H1 (cell line): ENCODE measurements around the gene ZMIZ1. TPM values are rescaled to one million over a fixed set of nuclear protein-coding genes. Genes with fewer than 3 reads are reported as not detected.

Experiments used
- CTCF ChIA-PET: fragments of 300-600 bp; sonication (Branson Sonifier 250); formaldehyde crosslinking; loops from one replicate; lab custom pipeline; 2021; ENCODE audit not compliant: partially characterized antibody; lab: Charles Lee
- POLR2A ChIA-PET: fragments of 300-600 bp; sonication (Branson Sonifier 250); formaldehyde crosslinking; loops from one replicate; lab custom pipeline; 2021; ENCODE audit warnings: inconsistent platforms; ENCODE audit not compliant: partially characterized antibody; lab: Charles Lee
- DNase-seq, 2 experiments: peaks; one replicate each; pipeline versions ENCODE4 v3.0.0 to v3.0.0-alpha.2; 2010 to 2022; ENCODE audit warnings: low spot score in 2 of 2, low read depth in 1 of 2, mixed read lengths in 1 of 2
- FAIRE-seq: peaks from 2 replicates; lab custom pipeline; 2011; peaks lifted over from hg19 to GRCh38; lab: Jason Lieb, UNC
- H2AFZ ChIP-seq: 2 replicates; pipeline ENCODE4 v1.8.1; 2012; ENCODE audit warnings: low read length, inconsistent platforms
- H2AK5ac ChIP-seq: 2 replicates; pipeline ENCODE4 v1.6.1; 2013; ENCODE audit warnings: low read depth, low read length
- H2BK120ac ChIP-seq: replicated peaks from 2 replicates; pipeline ENCODE3; 2013; ENCODE audit warnings: low read depth, low read length, inconsistent platforms
- H2BK12ac ChIP-seq: 2 replicates; pipeline ENCODE4 v1.6.1; 2013; ENCODE audit warnings: low read depth, low read length
- H2BK15ac ChIP-seq: 2 replicates; pipeline ENCODE4 v1.6.1; 2013; ENCODE audit warnings: low read length
- H2BK20ac ChIP-seq: 2 replicates; pipeline ENCODE4 v1.6.1; 2013; ENCODE audit warnings: low read length
- H2BK5ac ChIP-seq: 2 replicates; pipeline ENCODE4 v1.6.1; 2013; ENCODE audit warnings: low read depth, low read length
- H3K14ac ChIP-seq: 2 replicates; pipeline ENCODE4 v1.6.1; 2013; ENCODE audit warnings: inconsistent platforms; ENCODE audit not compliant: insufficient read length
- H3K18ac ChIP-seq: 2 replicates; pipeline ENCODE4 v1.6.1; 2013; ENCODE audit warnings: low read length; ENCODE audit errors: extremely low read depth
- H3K23ac ChIP-seq: 2 replicates; pipeline ENCODE4 v1.6.1; 2013; ENCODE audit warnings: inconsistent platforms; ENCODE audit not compliant: insufficient read length
- H3K23me2 ChIP-seq: 2 replicates; pipeline ENCODE4 v1.6.1; 2013; ENCODE audit warnings: low read depth, low read length
- H3K27ac ChIP-seq: 2 replicates; pipeline ENCODE4 v1.6.1; 2011; ENCODE audit warnings: low read depth, low read length, inconsistent platforms
- H3K27me3 ChIP-seq, 4 experiments: replicated peaks in 1 of 4; 1 replicate in 1 of 4; 2 replicates in 3 of 4; pipeline versions ENCODE4 v1.6.1 to v1.8.1; 2011 to 2013; ENCODE audit warnings: low read length in 3 of 4, mild to moderate bottlenecking in 3 of 4, inconsistent platforms in 2 of 4, mixed read lengths in 2 of 4, moderate library complexity in 1 of 4; ENCODE audit not compliant: control insufficient read depth in 3 of 4, insufficient read depth in 3 of 4; ENCODE audit errors: extremely low read depth in 1 of 4
- H3K36me3 ChIP-seq, 4 experiments: 2 replicates each; pipeline versions ENCODE4 v1.6.1 to v1.8.1; 2011 to 2013; ENCODE audit warnings: mild to moderate bottlenecking in 4 of 4, low read length in 3 of 4, moderate library complexity in 2 of 4, control low read depth in 1 of 4, inconsistent platforms in 1 of 4; ENCODE audit not compliant: insufficient read depth in 4 of 4, control insufficient read depth in 2 of 4
- H3K4ac ChIP-seq: replicated peaks from 2 replicates; pipeline ENCODE3; 2013; ENCODE audit warnings: low read length, low read depth, mixed read lengths, inconsistent platforms; ENCODE audit not compliant: insufficient read length
- H3K4me1 ChIP-seq, 4 experiments: replicated peaks in 1 of 4; 1 replicate in 1 of 4; 2 replicates in 3 of 4; pipeline versions ENCODE4 v1.6.1 to v1.8.1; 2011 to 2013; ENCODE audit warnings: low read length in 3 of 4, inconsistent platforms in 2 of 4, mixed read lengths in 1 of 4; ENCODE audit not compliant: insufficient read depth in 4 of 4, control insufficient read depth in 3 of 4
- H3K4me2 ChIP-seq, 2 experiments: 2 replicates each; pipeline versions ENCODE4 v1.6.1 to v1.8.1; 2011 to 2013; ENCODE audit warnings: low read depth in 2 of 2, low read length in 2 of 2, control low read depth in 1 of 2, inconsistent platforms in 1 of 2, mild to moderate bottlenecking in 1 of 2; ENCODE audit not compliant: insufficient read depth in 1 of 2
- H3K4me3 ChIP-seq, 4 experiments: fragments of 200-600, 300-600 bp in 1 of 4; sonication (generic), shearing (Covaris generic), sonication (Bioruptor Twin) in 1 of 4; 2 replicates each; pipeline versions ENCODE4 v1.5.1 to v1.8.1; 2011 to 2016; ENCODE audit warnings: low read length in 4 of 4, low read depth in 3 of 4, control low read depth in 2 of 4, inconsistent platforms in 2 of 4, mild to moderate bottlenecking in 2 of 4, mixed read lengths in 1 of 4, moderate library complexity in 1 of 4; ENCODE audit not compliant: insufficient read depth in 2 of 4; ENCODE audit errors: extremely low read depth in 1 of 4
- H3K56ac ChIP-seq: replicated peaks from 2 replicates; pipeline ENCODE3; 2013; ENCODE audit warnings: low read depth, mild to moderate bottlenecking, mixed read lengths, low read length, inconsistent platforms; ENCODE audit not compliant: insufficient read length
- H3K79me1 ChIP-seq: 2 replicates; pipeline ENCODE4 v1.6.1; 2013; ENCODE audit warnings: low read depth, low read length, control low read depth
- H3K79me2 ChIP-seq, 2 experiments: 2 replicates each; pipeline versions ENCODE4 v1.6.1 to v1.8.1; 2012 to 2013; ENCODE audit warnings: low read length in 2 of 2, mild to moderate bottlenecking in 2 of 2, inconsistent platforms in 1 of 2; ENCODE audit not compliant: insufficient read depth in 2 of 2, control insufficient read depth in 1 of 2
- H3K9ac ChIP-seq, 4 experiments: replicated peaks in 1 of 4; 1 replicate in 1 of 4; 2 replicates in 3 of 4; pipeline versions ENCODE4 v1.6.1 to v1.8.1; 2011 to 2013; ENCODE audit warnings: low read depth in 3 of 4, low read length in 3 of 4, control low read depth in 2 of 4, mild to moderate bottlenecking in 2 of 4, moderate library complexity in 2 of 4, inconsistent platforms in 1 of 4; ENCODE audit errors: extremely low read depth in 1 of 4
- H3K9me3 ChIP-seq, 2 experiments: 2 replicates each; pipeline versions ENCODE4 v1.6.1 to v1.8.1; 2012 to 2013; ENCODE audit warnings: mild to moderate bottlenecking in 2 of 2, moderate library complexity in 2 of 2, control low read depth in 1 of 2, inconsistent platforms in 1 of 2, low read depth in 1 of 2, low read length in 1 of 2, mixed read lengths in 1 of 2; ENCODE audit not compliant: insufficient read depth in 2 of 2
- H4K20me1 ChIP-seq, 2 experiments: replicated peaks in 1 of 2; 2 replicates each; pipeline versions ENCODE3 to v1.8.1; 2011 to 2013; ENCODE audit warnings: inconsistent platforms in 2 of 2, low read length in 2 of 2, mild to moderate bottlenecking in 1 of 2; ENCODE audit not compliant: insufficient read depth in 2 of 2, control insufficient read depth in 1 of 2
- H4K5ac ChIP-seq: 2 replicates; pipeline ENCODE4 v1.6.1; 2013; ENCODE audit warnings: low read length, low read depth, mixed read lengths, inconsistent platforms; ENCODE audit not compliant: insufficient read length
- H4K8ac ChIP-seq: 2 replicates; pipeline ENCODE4 v1.8.0; 2013; ENCODE audit warnings: mild to moderate bottlenecking, moderate library complexity, low read length, inconsistent platforms; ENCODE audit not compliant: insufficient read depth; ENCODE audit errors: extremely low read depth
- H4K91ac ChIP-seq: replicated peaks from 2 replicates; pipeline ENCODE3; 2013; ENCODE audit warnings: low read length, mixed read lengths, inconsistent platforms; ENCODE audit not compliant: insufficient read length
- BRCA1 ChIP-seq: IDR thresholded peaks from 2 replicates; pipeline ENCODE4 v1.6.1; 2012; ENCODE audit warnings: low read depth, low read length, improper control_type of control experiment
- CREB1 ChIP-seq: IDR thresholded peaks from 2 replicates; pipeline ENCODE4 v1.6.1; 2012; ENCODE audit warnings: inconsistent platforms
- GABPA ChIP-seq: IDR thresholded peaks from 2 replicates; pipeline ENCODE4 v1.6.1; 2011; ENCODE audit warnings: mild to moderate bottlenecking, low read length, moderate library complexity, borderline replicate concordance; ENCODE audit not compliant: insufficient read depth
- GTF2F1 ChIP-seq: IDR thresholded peaks from 2 replicates; pipeline ENCODE4 v1.6.1; 2012; ENCODE audit warnings: low read depth, low read length, improper control_type of control experiment, borderline replicate concordance
- KDM1A ChIP-seq: fragments of 200-600, 300-600 bp; sonication (generic); IDR thresholded peaks from 2 replicates; pipeline ENCODE4 v1.7.1; 2016; ENCODE audit warnings: mild to moderate bottlenecking, low read length, borderline replicate concordance
- SIN3A ChIP-seq, 2 experiments: IDR thresholded peaks in 1 of 2; conservative IDR thresholded peaks in 1 of 2; 2 replicates each; pipeline ENCODE4 v1.6.1; 2011 to 2012; ENCODE audit warnings: low read length in 2 of 2, improper control_type of control experiment in 1 of 2, low read depth in 1 of 2, mild to moderate bottlenecking in 1 of 2
- SP4 ChIP-seq: IDR thresholded peaks from 2 replicates; pipeline ENCODE4 v1.6.1; 2012; ENCODE audit warnings: low read length, inconsistent platforms
- WGBS, 2 experiments: shearing (Covaris generic) in 1 of 2; methylation state at CpG; one replicate each; pipeline versions ENCODE4 v1.1.6 to v1.1.7; 2013 to 2015; ENCODE audit warnings: low lambda C conversion rate in 2 of 2, mixed read lengths in 2 of 2, inconsistent platforms in 1 of 2, low coverage in 1 of 2, missing lambda C conversion rate in 1 of 2; ENCODE audit not compliant: insufficient replicate concordance in 2 of 2, insufficient coverage in 1 of 2, insufficient read length in 1 of 2; ENCODE audit errors: extremely low coverage in 1 of 2, missing lambda C conversion rate in 1 of 2; 5-methylcytosine and 5-hydroxymethylcytosine counted together
- polyA plus RNA-seq, 7 experiments: library from polyadenylated mRNA; depleted of rRNA in 3 of 7; stranded (reverse) in 5 of 7; unstranded in 2 of 7; fragments of >200 nt in 5 of 7; fragments of 200-250 nt in 2 of 7; gene quantifications; 1 replicate in 5 of 7; 2 replicates in 1 of 7; 4 replicates in 1 of 7; pipeline versions ENCODE4 v1.2.1 to v1.2.3, GENCODE V29; 2011 to 2013; ENCODE audit warnings: missing spikeins in 2 of 7, mixed read lengths in 2 of 7
- total RNA-seq: library from RNA; stranded (reverse); fragmentation: NEBNext Ultra II Directional; extraction: Animal tissue kit (Norgen Biotek cat#: 25700); gene quantifications from 2 replicates; pipeline ENCODE4 v1.2.1, GENCODE V29; 2021

ZMIZ1 gene
- total and polyA plus RNA-seq, 2 of the 8 experiments (the other 6 are each of a cell fraction or from before 2014, with no cell fraction given), result 8.1 to 28.0 TPM

GRCh38 chr10:79222186-79222585 lies 153.4 kb downstream of the ZMIZ1 start:
- Histone ChIP-seq H4K91ac (no peak overlapping the region), H3K36me3 (peaks cover 0 to 5% (median 1%) of the 10 kb centered on the region in 4 experiments; a peak in 3 of 8 replicates), H2AFZ (no peak overlapping the region), H2BK12ac (0 out of 2 replicates have a peak overlapping the region, but pooled peaks have one; percentile 68), H3K14ac (no peak overlapping the region), H3K56ac (no peak overlapping the region), H2AK5ac (peak overlapping the region; percentile 84), H3K27ac (no peak overlapping the region), H3K79me1 (peaks cover 11% of the 10 kb centered on the region), H2BK20ac (0 out of 2 replicates have a peak overlapping the region, but pooled peaks have one; percentile 21), H3K23me2 (no peaks in the 10 kb centered on the region; the same call in 1 of the 2 replicates), H3K4ac (no peak overlapping the region), H2BK15ac (peak overlapping the region; percentile 92; the same call in 1 of the 2 replicates), H4K5ac (no peak overlapping the region), H3K27me3 (no peaks in the 10 kb centered on the region; a peak in 1 of 7 replicates), H4K8ac (no peak overlapping the region), H3K4me2 (no peak overlapping the region), H3K79me2 (no peaks in the 10 kb centered on the region), H2BK120ac (no peak overlapping the region), H2BK5ac (no peak overlapping the region; the same call in 1 of the 2 replicates), H3K18ac (no peak overlapping the region), H3K4me1 (peaks cover 4 to 39% (median 34%) of the 10 kb centered on the region in 4 experiments), H4K20me1 (peaks cover 2 to 4% of the 10 kb centered on the region in 2 experiments), H3K23ac (no peak overlapping the region), H3K9me3 (no peaks in the 10 kb centered on the region), H3K4me3 (no peak overlapping the region), H3K9ac (no peak overlapping the region)
- no peak for FAIRE-seq
- ChIA-PET POLR2A (interaction anchor here (0.6 to 2.0 kb wide), 2 partner anchors 17 to 398 kb away, joined by 3 to 9 read pairs; no protein-coding TSS in a partner anchor), CTCF (interaction anchor here (0.6 to 1.8 kb wide), 5 partner anchors 8 to 961 kb away, joined by 3 to 8 read pairs (median 4); no protein-coding TSS in a partner anchor)
- DNase-seq, result no peak
- WGBS, 2 experiments, result 95% methylated on average over 7 of the region's 7 CpGs; no CpG with 5 or more reads in 1 of the 2 experiments
- TF ChIP-seq SP4, result no peak
- TF ChIP-seq GTF2F1, result no peak
- TF ChIP-seq BRCA1, result no peak
- TF ChIP-seq GABPA, result no peak
- no peak for TF ChIP-seq SIN3A (conservative IDR thresholded peaks at IDR 0.05 in 1 of 2, IDR thresholded peaks at IDR 0.05 in 1 of 2; ENCODE audit: low read depth in 1 of 2, low read length in 2 of 2)
- no peak for TF ChIP-seq KDM1A
- no peak for TF ChIP-seq CREB1
